VCaP (cell line): ENCODE measurements around the gene LRPPRC.

ENCODE experiments used
- H3K27ac ChIP-seq: fragments of 450-650 bp; 2 replicates; pipeline ENCODE4 v1.5.1; 2017
- TF ChIP-seq, protein P1 (sequence below): fragments of 450-650 bp; conservative IDR thresholded peaks from 2 replicates; pipeline ENCODE4 v1.5.1; 2017; ENCODE audit warnings: mild to moderate bottlenecking, moderate library complexity

The LRPPRC gene

DNA sequence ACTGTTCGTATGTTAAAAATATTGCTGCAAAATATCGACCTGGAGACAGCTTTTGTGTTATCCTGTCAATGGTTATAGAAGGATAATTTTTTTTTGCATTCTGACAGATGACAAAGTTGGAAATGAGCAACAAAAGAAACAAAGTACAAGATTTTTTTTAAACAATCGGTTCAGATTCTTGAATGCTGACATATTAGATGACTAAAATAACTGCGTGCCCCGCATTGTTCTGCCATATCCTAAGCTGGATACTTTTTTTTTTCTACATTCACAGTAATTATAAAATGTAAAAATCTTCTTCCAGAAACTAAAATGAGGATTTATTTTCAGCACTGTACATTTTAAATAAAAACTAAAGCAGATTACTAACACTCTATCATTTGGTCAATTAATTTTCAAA lies 89.9 kb downstream of the LRPPRC start:
- TF ChIP-seq, protein P1, sequence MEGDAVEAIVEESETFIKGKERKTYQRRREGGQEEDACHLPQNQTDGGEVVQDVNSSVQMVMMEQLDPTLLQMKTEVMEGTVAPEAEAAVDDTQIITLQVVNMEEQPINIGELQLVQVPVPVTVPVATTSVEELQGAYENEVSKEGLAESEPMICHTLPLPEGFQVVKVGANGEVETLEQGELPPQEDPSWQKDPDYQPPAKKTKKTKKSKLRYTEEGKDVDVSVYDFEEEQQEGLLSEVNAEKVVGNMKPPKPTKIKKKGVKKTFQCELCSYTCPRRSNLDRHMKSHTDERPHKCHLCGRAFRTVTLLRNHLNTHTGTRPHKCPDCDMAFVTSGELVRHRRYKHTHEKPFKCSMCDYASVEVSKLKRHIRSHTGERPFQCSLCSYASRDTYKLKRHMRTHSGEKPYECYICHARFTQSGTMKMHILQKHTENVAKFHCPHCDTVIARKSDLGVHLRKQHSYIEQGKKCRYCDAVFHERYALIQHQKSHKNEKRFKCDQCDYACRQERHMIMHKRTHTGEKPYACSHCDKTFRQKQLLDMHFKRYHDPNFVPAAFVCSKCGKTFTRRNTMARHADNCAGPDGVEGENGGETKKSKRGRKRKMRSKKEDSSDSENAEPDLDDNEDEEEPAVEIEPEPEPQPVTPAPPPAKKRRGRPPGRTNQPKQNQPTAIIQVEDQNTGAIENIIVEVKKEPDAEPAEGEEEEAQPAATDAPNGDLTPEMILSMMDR, result no peak
- H3K27ac ChIP-seq, result no peak overlapping the region

DNA sequence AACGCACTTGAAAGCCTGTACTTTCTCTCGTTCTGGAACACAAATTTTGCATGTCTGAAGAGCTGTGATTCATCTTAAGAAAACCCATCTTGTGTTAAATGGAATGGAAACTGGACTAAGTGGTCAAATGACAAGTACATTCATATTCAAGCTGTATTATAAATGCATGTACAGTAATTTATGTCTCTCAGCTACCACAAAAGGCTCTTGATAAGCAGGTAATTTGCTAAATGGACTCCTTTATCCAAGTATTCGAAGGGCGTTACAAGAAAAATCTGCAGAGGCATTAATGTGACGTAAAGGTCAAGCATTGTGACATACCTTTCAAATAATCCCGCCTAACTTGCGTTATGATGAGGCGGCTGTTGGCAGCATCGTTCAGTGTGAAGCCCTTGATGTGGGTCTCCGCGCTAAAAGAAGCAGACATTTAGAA lies 90.4 kb downstream of the LRPPRC start:
- TF ChIP-seq, protein P1, result no peak
- H3K27ac ChIP-seq, result no peak overlapping the region

DNA sequence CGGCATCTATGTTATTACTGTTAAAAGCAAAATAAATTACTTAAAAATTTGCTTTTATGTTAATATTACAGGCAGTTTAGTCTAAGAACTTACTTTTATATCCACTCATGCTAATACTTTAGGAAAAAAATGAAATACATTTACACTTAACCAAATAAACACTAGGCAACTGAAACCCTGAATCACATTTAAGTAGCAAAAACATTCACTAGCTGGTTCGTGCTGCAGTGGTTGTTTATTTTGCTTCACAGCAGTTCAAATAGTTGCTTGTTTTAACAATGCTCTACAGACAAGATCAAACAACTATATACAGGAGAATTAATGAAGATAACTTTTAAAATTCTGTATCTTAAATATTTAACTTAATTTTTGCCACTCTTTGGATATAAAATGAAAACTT lies 96.2 kb downstream of the LRPPRC start:
- TF ChIP-seq, protein P1, result no peak
- peak overlapping the region; percentile 73 for H3K27ac ChIP-seq

DNA sequence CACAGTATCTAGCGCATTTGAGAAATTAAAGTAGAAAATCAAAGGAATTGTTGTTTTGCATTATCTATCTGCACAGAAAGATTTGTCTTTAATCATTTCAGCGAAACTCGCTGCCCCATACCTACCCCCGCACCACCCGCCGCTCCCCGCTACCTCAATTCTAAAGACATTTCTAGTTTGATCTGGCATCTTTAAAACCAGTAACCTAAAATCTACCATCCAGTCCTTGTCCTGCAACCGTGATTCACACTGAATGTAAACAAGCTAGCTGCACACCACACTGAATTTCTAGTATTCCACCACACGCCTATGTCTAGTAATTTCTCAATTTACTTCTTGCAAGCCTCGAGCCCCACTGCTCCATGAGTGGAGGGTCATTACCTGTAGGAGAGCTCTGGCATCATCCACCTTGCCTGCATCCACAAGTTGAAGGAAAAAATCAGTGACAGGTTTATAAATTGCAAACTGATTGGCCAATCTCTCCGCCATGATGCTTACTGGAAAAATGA lies 96.9 kb downstream of the LRPPRC start:
- H3K27ac ChIP-seq, result peak overlapping the region; percentile 73
- TF ChIP-seq, protein P1, result no peak

DNA sequence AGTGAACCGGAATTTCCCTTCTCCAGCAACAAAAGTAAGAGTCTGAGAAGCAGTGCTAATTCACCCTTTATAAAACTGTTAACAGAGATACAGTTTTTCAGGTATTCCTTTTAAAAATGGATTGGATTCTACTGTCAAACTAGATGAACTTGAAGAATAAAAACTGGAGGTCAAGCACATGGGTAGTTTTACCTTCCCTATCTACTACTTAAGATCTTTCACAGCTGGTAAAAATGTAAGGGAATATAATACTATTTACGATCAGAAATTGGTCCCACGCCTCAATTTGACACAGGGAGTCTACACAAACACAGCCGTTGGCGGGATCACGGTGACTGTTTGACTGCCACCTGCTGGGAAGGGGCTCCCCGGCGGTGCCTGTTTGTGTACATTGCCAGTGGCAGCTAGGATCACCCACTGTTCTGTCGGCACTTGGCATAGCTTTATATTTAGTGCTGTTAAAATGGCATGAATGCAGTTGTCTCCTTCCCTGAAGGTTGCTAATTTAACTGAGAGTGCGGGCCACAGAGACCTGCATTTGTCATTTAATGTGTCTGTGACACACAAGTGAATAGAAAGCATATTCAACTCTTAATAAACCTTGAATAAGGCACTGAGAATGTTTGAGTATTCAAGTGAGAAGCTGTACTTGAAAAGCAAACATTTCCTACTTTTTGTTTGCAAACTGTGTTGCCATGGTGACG lies 97.5 kb downstream of the LRPPRC start:
- H3K27ac ChIP-seq, result peak overlapping the region; percentile 73
- TF ChIP-seq, protein P1, result peak; percentile 79

DNA sequence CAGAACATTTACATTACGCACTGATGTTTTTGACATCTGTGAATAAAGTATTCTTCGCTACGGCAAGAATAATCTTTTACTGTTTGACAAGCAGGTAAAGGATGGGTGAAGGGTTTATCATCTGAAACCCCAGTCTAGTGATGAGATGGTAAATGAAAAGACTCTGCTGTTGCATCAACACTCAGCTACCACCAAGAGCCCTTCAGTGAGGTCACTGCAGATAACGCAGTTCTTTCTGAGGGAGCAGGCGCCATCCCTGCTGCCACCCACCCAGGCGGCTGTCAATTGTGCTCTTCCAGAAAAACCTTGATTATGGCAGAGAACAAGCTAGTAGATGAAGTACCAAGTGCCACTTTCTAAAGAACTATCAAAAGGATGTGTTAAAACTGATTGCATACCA lies 98.3 kb downstream of the LRPPRC start:
- TF ChIP-seq, protein P1, result no peak
- H3K27ac ChIP-seq, result peak overlapping the region; percentile 73

DNA sequence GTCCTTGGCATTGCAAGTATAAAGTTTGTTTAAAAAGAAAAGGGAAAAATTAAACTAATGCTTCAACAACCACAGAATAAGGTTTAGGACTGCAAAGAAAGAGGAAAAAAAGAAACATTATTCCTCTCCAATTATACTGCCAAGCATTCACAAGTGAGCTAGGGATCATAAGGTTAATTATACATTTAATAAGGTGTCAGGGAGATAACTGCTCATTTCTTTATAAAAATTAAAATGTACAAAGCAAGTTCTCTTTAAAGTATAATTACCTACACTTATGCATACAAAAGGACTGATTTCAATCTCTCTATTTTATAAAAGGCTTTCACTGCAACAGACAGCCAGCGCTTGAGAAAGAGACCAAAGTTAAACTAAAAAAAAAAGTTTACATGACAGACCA lies 98.9 kb downstream of the LRPPRC start:
- TF ChIP-seq, protein P1, result no peak
- H3K27ac ChIP-seq, result peak overlapping the region; percentile 73
